SU-DHL-6 (cell line): ENCODE data around the gene PRCC.

Experiments used
- EZH2phosphoT487 ChIP-seq: fragments of 200-600 bp; sonication (generic), shearing (Covaris generic); conservative IDR thresholded peaks from 2 replicates; pipeline ENCODE4 v1.6.1; 2018; ENCODE audit warnings: mild to moderate bottlenecking, antibody characterized with exemption, low read length, moderate library complexity, mixed read lengths
- TF ChIP-seq, protein P1 (sequence below): fragments of 200-600 bp; sonication (generic); IDR thresholded peaks from one replicate; pipeline ENCODE4 v1.5.1; 2017; ENCODE audit warnings: antibody characterized with exemption, mild to moderate bottlenecking, low read length, moderate library complexity; ENCODE audit not compliant: insufficient read depth, poor library complexity, severe bottlenecking

DNA sequence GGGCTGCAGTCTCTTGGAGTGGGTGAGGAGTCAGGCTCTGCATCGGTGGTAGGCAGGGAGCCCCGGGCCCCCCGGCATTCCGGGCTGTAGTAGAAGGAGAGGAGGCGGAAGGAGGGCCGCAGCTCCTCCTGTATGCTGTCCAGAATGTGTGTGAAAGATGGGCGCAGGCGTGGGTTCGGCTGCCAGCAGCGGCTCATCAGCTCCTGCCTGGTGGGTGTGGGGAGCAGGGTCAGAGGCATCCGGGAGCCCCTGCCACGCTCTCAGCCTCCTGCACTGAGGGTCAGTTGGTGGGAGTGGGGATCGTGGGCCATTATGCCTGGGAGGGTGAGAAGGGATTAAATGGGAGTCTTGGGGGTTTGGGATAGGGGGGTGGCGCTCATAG lies 73.6 kb downstream of the PRCC start:
- TF ChIP-seq, protein P1, sequence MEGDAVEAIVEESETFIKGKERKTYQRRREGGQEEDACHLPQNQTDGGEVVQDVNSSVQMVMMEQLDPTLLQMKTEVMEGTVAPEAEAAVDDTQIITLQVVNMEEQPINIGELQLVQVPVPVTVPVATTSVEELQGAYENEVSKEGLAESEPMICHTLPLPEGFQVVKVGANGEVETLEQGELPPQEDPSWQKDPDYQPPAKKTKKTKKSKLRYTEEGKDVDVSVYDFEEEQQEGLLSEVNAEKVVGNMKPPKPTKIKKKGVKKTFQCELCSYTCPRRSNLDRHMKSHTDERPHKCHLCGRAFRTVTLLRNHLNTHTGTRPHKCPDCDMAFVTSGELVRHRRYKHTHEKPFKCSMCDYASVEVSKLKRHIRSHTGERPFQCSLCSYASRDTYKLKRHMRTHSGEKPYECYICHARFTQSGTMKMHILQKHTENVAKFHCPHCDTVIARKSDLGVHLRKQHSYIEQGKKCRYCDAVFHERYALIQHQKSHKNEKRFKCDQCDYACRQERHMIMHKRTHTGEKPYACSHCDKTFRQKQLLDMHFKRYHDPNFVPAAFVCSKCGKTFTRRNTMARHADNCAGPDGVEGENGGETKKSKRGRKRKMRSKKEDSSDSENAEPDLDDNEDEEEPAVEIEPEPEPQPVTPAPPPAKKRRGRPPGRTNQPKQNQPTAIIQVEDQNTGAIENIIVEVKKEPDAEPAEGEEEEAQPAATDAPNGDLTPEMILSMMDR = no peak
- no peak for TF ChIP-seq EZH2phosphoT487
